PC-3 (cell line): ENCODE measurements around the gene KAZN. TPM values are rescaled to one million over a fixed set of nuclear protein-coding genes. Genes with fewer than 3 reads are reported as not detected.

Experiments
- ATAC-seq: fragments of 200-7000 bp; cut with Tn5 transposase; 2 replicates; pipeline ENCODE4 v1.9.1; 2020; ENCODE audit warnings: mild to moderate bottlenecking, moderate library complexity
- BruUV-seq: library from RNA; stranded (reverse); fragments of 400-500 nt; replicated peaks from 2 replicates; lab custom pipeline; 2021; lab: Mats Ljungman, UMichigan
- CTCF ChIA-PET: fragments of 300-600 bp; sonication (Branson Sonifier 250); formaldehyde crosslinking; loops from one replicate; lab custom pipeline; 2022; ENCODE audit warnings: antibody characterized with exemption; lab: Charles Lee
- POLR2A ChIA-PET: fragments of 300-600 bp; sonication (Branson Sonifier 250); formaldehyde crosslinking; loops from one replicate; lab custom pipeline; 2022; ENCODE audit warnings: antibody characterized with exemption; ENCODE audit not compliant: unreplicated experiment; lab: Charles Lee
- DNase-seq: peaks from one replicate; pipeline ENCODE4 v3.0.0-alpha.2; 2015
- H2AFZ ChIP-seq: fragments of 300-600 bp; sonication (generic); 2 replicates; pipeline ENCODE4 v1.6.0; 2016; ENCODE audit warnings: antibody characterized with exemption, low read length
- H3F3A ChIP-seq: fragments of 300-600 bp; sonication (generic); one replicate; pipeline ENCODE4 v1.6.0; 2017; ENCODE audit warnings: antibody characterized with exemption, low read length, control low read depth, mild to moderate bottlenecking; ENCODE audit not compliant: unreplicated experiment
- H3K27ac ChIP-seq: fragments of 300-600 bp; sonication (generic); 2 replicates; pipeline ENCODE4 v1.5.1; 2016; ENCODE audit warnings: mild to moderate bottlenecking, low read length
- H3K27me3 ChIP-seq: fragments of 300-600 bp; sonication (generic); 2 replicates; pipeline ENCODE4 v1.6.1; 2016; ENCODE audit warnings: low read length, mixed read lengths
- H3K36me3 ChIP-seq: fragments of 300-600 bp; sonication (generic); 2 replicates; pipeline ENCODE4 v1.6.1; 2016; ENCODE audit warnings: low read depth, mixed run types, low read length, mixed read lengths
- H3K4me1 ChIP-seq: fragments of 300-600 bp; sonication (generic); 2 replicates; pipeline ENCODE4 v1.5.1; 2016; ENCODE audit warnings: low read length; ENCODE audit not compliant: insufficient read depth
- H3K4me2 ChIP-seq: fragments of 300-600 bp; sonication (generic); 2 replicates; pipeline ENCODE4 v1.6.0; 2016; ENCODE audit warnings: low read length
- H3K4me3 ChIP-seq: fragments of 300-600 bp; sonication (generic); 2 replicates; pipeline ENCODE4 v1.5.1; 2016; ENCODE audit warnings: mild to moderate bottlenecking, low read length, mixed read lengths
- H3K79me2 ChIP-seq: fragments of 300-600 bp; sonication (generic); 2 replicates; pipeline ENCODE4 v1.6.1; 2017; ENCODE audit warnings: low read length, mixed read lengths
- H3K9ac ChIP-seq: fragments of 300-600 bp; sonication (generic); 2 replicates; pipeline ENCODE4 v1.6.0; 2016; ENCODE audit warnings: mild to moderate bottlenecking, low read length
- H3K9me2 ChIP-seq: fragments of 300-600 bp; sonication (generic); replicated peaks from 2 replicates; pipeline ENCODE4 v1.6.1; 2016; ENCODE audit warnings: mixed run types, low read length, mixed read lengths
- H3K9me3 ChIP-seq: fragments of 300-600 bp; sonication (generic); 2 replicates; pipeline ENCODE4 v1.6.1; 2016; ENCODE audit warnings: low read length, mixed read lengths
- H4K20me1 ChIP-seq: fragments of 300-600 bp; sonication (generic); 2 replicates; pipeline ENCODE4 v1.6.1; 2016; ENCODE audit warnings: low read length, mixed read lengths
- EZH2 ChIP-seq: fragments of 300-600 bp; sonication (generic); IDR thresholded peaks from one replicate; pipeline ENCODE4 v1.6.1; 2017; ENCODE audit warnings: antibody characterized with exemption, mild to moderate bottlenecking, low read length; ENCODE audit not compliant: unreplicated experiment
- EZH2phosphoT487 ChIP-seq: fragments of 300-600 bp; sonication (generic); IDR thresholded peaks from 2 replicates; pipeline ENCODE4 v1.6.1; 2018; ENCODE audit warnings: mild to moderate bottlenecking, antibody characterized with exemption, low read length, borderline replicate concordance
- intact Hi-C: fragments of 100-400 bp; cut with micrococcal nuclease; formaldehyde crosslinking; loops from 2 replicates; pipeline ENCODE4 v1.9.0; 2023
- total RNA-seq: library from RNA; depleted of rRNA; stranded (reverse); fragments of >200 nt; gene quantifications from 2 replicates; pipeline ENCODE4 v1.2.3, GENCODE V29; 2014
- TF ChIP-seq, protein P1 (sequence below): fragments of 300-600 bp; sonication (generic); conservative IDR thresholded peaks from 2 replicates; pipeline ENCODE4 v1.5.1; 2017; ENCODE audit warnings: antibody characterized with exemption, low read depth, mild to moderate bottlenecking, low read length

Gene KAZN
- total RNA-seq, 1 experiment from 2014 or later, result 2.0 TPM

DNA sequence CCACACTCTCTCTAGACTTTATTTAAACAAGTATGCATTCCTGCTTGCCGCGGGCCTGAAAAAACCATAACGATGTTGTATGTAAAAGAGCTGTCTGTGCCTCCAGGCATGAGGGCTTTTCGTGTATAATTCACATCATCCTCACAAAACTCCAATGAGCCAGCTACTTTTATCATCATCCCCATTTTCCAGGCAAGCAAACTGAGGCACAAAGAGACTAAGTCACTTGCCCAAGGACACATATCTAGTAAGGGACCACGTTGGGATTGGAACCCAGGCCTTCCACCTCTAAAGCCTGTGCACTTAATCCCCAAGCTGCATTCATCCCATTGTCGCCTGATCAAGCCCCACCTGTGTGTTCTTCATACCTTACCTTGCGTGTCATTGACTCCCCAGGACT is 226.9 kb downstream of the KAZN start:
- Histone ChIP-seq H3K4me1 (peaks cover 6% of the 10 kb centered on the region; the same call in 1 of the 2 replicates), H3K9ac (no peak overlapping the region), H4K20me1 (no peaks in the 10 kb centered on the region), H2AFZ (no peak overlapping the region), H3K4me3 (no peak overlapping the region), H3K9me2 (no peaks in the 10 kb centered on the region), H3F3A (no peaks in the 10 kb centered on the region), H3K36me3 (no peaks in the 10 kb centered on the region), H3K27me3 (no peaks in the 10 kb centered on the region), H3K4me2 (no peak overlapping the region), H3K9me3 (no peaks in the 10 kb centered on the region), H3K79me2 (no peaks in the 10 kb centered on the region), H3K27ac (no peak overlapping the region)
- intact Hi-C loops, result no loop called here
- TF ChIP-seq EZH2 (no peak), EZH2phosphoT487 (no peak)
- TF ChIP-seq, protein P1, sequence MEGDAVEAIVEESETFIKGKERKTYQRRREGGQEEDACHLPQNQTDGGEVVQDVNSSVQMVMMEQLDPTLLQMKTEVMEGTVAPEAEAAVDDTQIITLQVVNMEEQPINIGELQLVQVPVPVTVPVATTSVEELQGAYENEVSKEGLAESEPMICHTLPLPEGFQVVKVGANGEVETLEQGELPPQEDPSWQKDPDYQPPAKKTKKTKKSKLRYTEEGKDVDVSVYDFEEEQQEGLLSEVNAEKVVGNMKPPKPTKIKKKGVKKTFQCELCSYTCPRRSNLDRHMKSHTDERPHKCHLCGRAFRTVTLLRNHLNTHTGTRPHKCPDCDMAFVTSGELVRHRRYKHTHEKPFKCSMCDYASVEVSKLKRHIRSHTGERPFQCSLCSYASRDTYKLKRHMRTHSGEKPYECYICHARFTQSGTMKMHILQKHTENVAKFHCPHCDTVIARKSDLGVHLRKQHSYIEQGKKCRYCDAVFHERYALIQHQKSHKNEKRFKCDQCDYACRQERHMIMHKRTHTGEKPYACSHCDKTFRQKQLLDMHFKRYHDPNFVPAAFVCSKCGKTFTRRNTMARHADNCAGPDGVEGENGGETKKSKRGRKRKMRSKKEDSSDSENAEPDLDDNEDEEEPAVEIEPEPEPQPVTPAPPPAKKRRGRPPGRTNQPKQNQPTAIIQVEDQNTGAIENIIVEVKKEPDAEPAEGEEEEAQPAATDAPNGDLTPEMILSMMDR, result no peak
- no TSS peak for BruUV-seq
- ATAC-seq (no peak), DNase-seq (no peak)
- ChIA-PET CTCF (no interaction called here), POLR2A (no interaction called here)

DNA sequence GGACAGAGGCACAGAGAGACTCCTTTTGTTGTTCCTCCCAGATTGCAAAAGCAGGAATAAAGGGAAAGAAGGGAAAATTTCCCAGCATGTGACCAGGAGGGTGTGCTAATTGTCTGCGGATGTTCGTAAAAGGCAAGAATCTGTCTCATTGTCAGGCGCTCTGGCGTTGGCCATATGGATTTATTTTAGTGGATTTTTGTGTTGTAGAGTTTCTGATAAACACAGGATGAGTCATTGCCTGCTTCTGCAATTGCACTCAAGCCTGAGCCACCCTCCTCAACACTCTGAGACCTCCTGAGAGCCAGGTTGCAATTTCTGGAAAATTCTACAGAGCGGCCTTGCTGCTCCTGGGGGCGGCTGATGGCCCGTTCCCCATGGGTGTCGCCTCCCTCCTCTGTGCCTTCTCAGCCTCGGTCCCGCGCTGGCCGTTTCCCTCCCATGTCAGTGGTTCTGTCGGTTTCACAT is 227.7 kb downstream of the KAZN start:
- no peaks in the 10 kb centered on the region for H3F3A ChIP-seq
- CTCF ChIA-PET, result no interaction called here
- no peak overlapping the region for H3K27ac ChIP-seq
- H3K9me3 ChIP-seq, result no peaks in the 10 kb centered on the region
- no peak overlapping the region for H3K4me3 ChIP-seq
- no peaks in the 10 kb centered on the region for H3K79me2 ChIP-seq
- H3K4me2 ChIP-seq, result no peak overlapping the region
- ATAC-seq (no peak), DNase-seq (peak; percentile 5)
- no peaks in the 10 kb centered on the region for H4K20me1 ChIP-seq
- POLR2A ChIA-PET, result no interaction called here
- TF ChIP-seq EZH2phosphoT487 (no peak), EZH2 (no peak)
- TF ChIP-seq, protein P1, result no peak
- no peaks in the 10 kb centered on the region for H3K27me3 ChIP-seq
- no TSS peak for BruUV-seq
- no peaks in the 10 kb centered on the region for H3K9me2 ChIP-seq
- intact Hi-C loops, result no loop called here
- H2AFZ ChIP-seq, result no peak overlapping the region
- H3K36me3 ChIP-seq, result no peaks in the 10 kb centered on the region
- H3K9ac ChIP-seq, result no peak overlapping the region
- peaks cover 6% of the 10 kb centered on the region; the same call in 1 of the 2 replicates for H3K4me1 ChIP-seq

DNA sequence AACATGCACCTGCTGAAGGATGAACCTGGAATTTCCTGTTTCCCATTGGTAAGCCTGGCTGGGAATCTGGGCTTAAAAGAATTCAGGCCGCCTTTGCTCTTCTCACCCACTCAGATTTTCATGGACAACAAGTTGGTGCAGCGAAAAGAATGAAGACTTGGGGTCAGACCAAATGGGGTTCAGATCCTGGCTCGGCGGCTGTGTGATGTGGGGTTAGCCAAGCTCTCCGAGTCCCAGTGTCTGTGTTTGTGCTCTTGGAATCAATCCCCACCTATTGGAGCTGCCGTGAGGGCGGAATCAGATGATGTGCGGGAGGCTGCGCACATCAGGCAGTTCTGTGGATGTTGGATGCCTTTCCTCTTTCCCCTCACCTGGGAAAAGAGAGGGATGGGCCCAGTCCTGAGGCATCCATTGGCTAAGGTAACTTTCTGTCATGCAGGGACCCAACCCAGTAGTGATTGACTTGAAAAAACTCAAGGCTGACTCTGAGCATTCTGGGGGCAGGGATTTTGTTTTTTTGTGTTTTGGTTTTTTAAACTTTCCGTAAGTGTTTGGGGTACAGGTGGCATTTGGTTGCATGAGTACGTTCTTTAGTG is 228.3 kb downstream of the KAZN start:
- H2AFZ ChIP-seq, result no peak overlapping the region
- no peak overlapping the region for H3K9ac ChIP-seq
- no peaks in the 10 kb centered on the region for H3F3A ChIP-seq
- peaks cover 6% of the 10 kb centered on the region; the same call in 1 of the 2 replicates for H3K4me1 ChIP-seq
- no peaks in the 10 kb centered on the region for H3K9me2 ChIP-seq
- TF ChIP-seq EZH2phosphoT487, result no peak
- TF ChIP-seq EZH2, result no peak
- TF ChIP-seq, protein P1, result no peak
- H3K36me3 ChIP-seq, result no peaks in the 10 kb centered on the region
- no TSS peak for BruUV-seq
- no peak overlapping the region for H3K4me3 ChIP-seq
- H3K79me2 ChIP-seq, result no peaks in the 10 kb centered on the region
- no peaks in the 10 kb centered on the region for H3K9me3 ChIP-seq
- intact Hi-C loops, result no loop called here
- no peaks in the 10 kb centered on the region for H3K27me3 ChIP-seq
- H4K20me1 ChIP-seq, result no peaks in the 10 kb centered on the region
- H3K27ac ChIP-seq, result no peak overlapping the region
- ATAC-seq (no peak), DNase-seq (no peak)
- POLR2A ChIA-PET, result no interaction called here
- CTCF ChIA-PET, result no interaction called here
- H3K4me2 ChIP-seq, result no peak overlapping the region
